HG02623 (cell line): ENCODE results near the gene CSRP3.

Experiments
- ATAC-seq: cut with Tn5 transposase; IDR thresholded peaks from one replicate; pipeline ENCODE4 v1.9.1; 2021; ENCODE audit warnings: moderate library complexity; ENCODE audit not compliant: unreplicated experiment

Gene CSRP3

GRCh38 chr11:19134004-19134403 lies 67.8 kb downstream of the CSRP3 start:
- ATAC-seq = no peak
